MM.1S (cell line): ENCODE results near the gene DNER.

Experiments
- DNase-seq: peaks from one replicate; pipeline ENCODE4 v3.0.0-alpha.2; 2015
- H2AFZ ChIP-seq: fragments of 300-600 bp; sonication (generic); 2 replicates; pipeline ENCODE4 v1.6.0; 2016; ENCODE audit warnings: antibody characterized with exemption, low read length
- H3F3A ChIP-seq: fragments of 300-600 bp; sonication (generic); 2 replicates; pipeline ENCODE4 v1.6.1; 2016; ENCODE audit warnings: mild to moderate bottlenecking, antibody characterized with exemption, low read length, moderate library complexity, mixed read lengths; ENCODE audit not compliant: insufficient read depth
- H3K27ac ChIP-seq: fragments of 300-600 bp; sonication (generic); 2 replicates; pipeline ENCODE4 v1.5.1; 2016; ENCODE audit warnings: mild to moderate bottlenecking, low read length
- H3K27me3 ChIP-seq: fragments of 300-600 bp; sonication (generic); replicated peaks from 2 replicates; pipeline ENCODE4 v1.6.0; 2016; ENCODE audit warnings: low read length; ENCODE audit not compliant: insufficient read depth
- H3K36me3 ChIP-seq: fragments of 300-600 bp; sonication (generic); replicated peaks from 2 replicates; pipeline ENCODE4 v1.6.1; 2016; ENCODE audit warnings: mild to moderate bottlenecking, low read length, mixed read lengths; ENCODE audit not compliant: insufficient read depth
- H3K4me1 ChIP-seq: fragments of 300-600 bp; sonication (generic); 2 replicates; pipeline ENCODE4 v1.6.1; 2016; ENCODE audit warnings: low read length, mixed read lengths
- H3K4me2 ChIP-seq: fragments of 300-600 bp; sonication (generic); 2 replicates; pipeline ENCODE4 v1.6.0; 2016; ENCODE audit warnings: low read depth, low read length
- H3K4me3 ChIP-seq: fragments of 300-600 bp; sonication (generic); 2 replicates; pipeline ENCODE4 v1.5.1; 2016; ENCODE audit warnings: low read length, mixed read lengths
- H3K79me2 ChIP-seq: fragments of 300-600 bp; sonication (generic); 2 replicates; pipeline ENCODE4 v1.6.1; 2016; ENCODE audit warnings: mixed run types, low read length, mixed read lengths
- H3K9ac ChIP-seq: fragments of 300-600 bp; sonication (generic); 2 replicates; pipeline ENCODE4 v1.6.1; 2016; ENCODE audit warnings: low read length, mixed read lengths
- H3K9me2 ChIP-seq: fragments of 300-600 bp; sonication (generic); replicated peaks from 2 replicates; pipeline ENCODE4 v1.6.1; 2016; ENCODE audit warnings: mild to moderate bottlenecking, low read length, mixed read lengths; ENCODE audit not compliant: insufficient read depth
- H3K9me3 ChIP-seq: fragments of 300-600 bp; sonication (generic); replicated peaks from 2 replicates; pipeline ENCODE4 v1.6.1; 2016; ENCODE audit warnings: mild to moderate bottlenecking, low read length, mixed read lengths; ENCODE audit not compliant: insufficient read depth
- H4K20me1 ChIP-seq: fragments of 300-600 bp; sonication (generic); 2 replicates; pipeline ENCODE4 v1.6.1; 2016; ENCODE audit warnings: mild to moderate bottlenecking, low read length, moderate library complexity, mixed read lengths; ENCODE audit not compliant: insufficient read depth
- CTCF ChIP-seq: fragments of 300-600 bp; sonication (generic); IDR thresholded peaks from 2 replicates; pipeline ENCODE4 v1.5.1; 2016; ENCODE audit warnings: antibody characterized with exemption, low read length, mixed read lengths
- EZH2 ChIP-seq: fragments of 300-600 bp; sonication (generic); optimal IDR thresholded peaks from 2 replicates; pipeline ENCODE3; 2017; ENCODE audit warnings: low read depth, mild to moderate bottlenecking, antibody characterized with exemption, low read length, mixed read lengths
- EZH2phosphoT487 ChIP-seq: fragments of 300-600 bp; sonication (generic); IDR thresholded peaks from 2 replicates; pipeline ENCODE4 v1.6.1; 2018; ENCODE audit warnings: antibody characterized with exemption, low read length

Gene DNER

GRCh38 chr2:229344151-229344551, 370.2 kb downstream of the DNER start:
- H3K9me2 ChIP-seq, result no peaks in the 10 kb centered on the region
- H3K9ac ChIP-seq, result no peak overlapping the region
- no peak overlapping the region for H3K4me3 ChIP-seq
- no peak for DNase-seq
- H3K79me2 ChIP-seq, result no peaks in the 10 kb centered on the region
- TF ChIP-seq CTCF (no peak), EZH2 (no peak), EZH2phosphoT487 (no peak)
- H3K27me3 ChIP-seq, result no peaks in the 10 kb centered on the region
- no peaks in the 10 kb centered on the region for H3F3A ChIP-seq
- H3K9me3 ChIP-seq, result no peaks in the 10 kb centered on the region
- no peaks in the 10 kb centered on the region for H4K20me1 ChIP-seq
- no peak overlapping the region for H2AFZ ChIP-seq
- no peaks in the 10 kb centered on the region for H3K36me3 ChIP-seq
- no peak overlapping the region for H3K27ac ChIP-seq
- H3K4me1 ChIP-seq, result no peaks in the 10 kb centered on the region
- no peak overlapping the region for H3K4me2 ChIP-seq

- H4K20me1 ChIP-seq, result no peaks in the 10 kb centered on the region
- no peak overlapping the region for H3K4me2 ChIP-seq
- H3K9me2 ChIP-seq, result no peaks in the 10 kb centered on the region
- no peak for DNase-seq
- no peak overlapping the region for H3K9ac ChIP-seq
- no peaks in the 10 kb centered on the region for H3K9me3 ChIP-seq
- H3K4me1 ChIP-seq, result no peaks in the 10 kb centered on the region
- TF ChIP-seq CTCF, result no peak
- no peak for TF ChIP-seq EZH2
- no peak for TF ChIP-seq EZH2phosphoT487
- no peaks in the 10 kb centered on the region for H3K27me3 ChIP-seq
- H3K36me3 ChIP-seq, result no peaks in the 10 kb centered on the region
- no peaks in the 10 kb centered on the region for H3K79me2 ChIP-seq
- no peak overlapping the region for H2AFZ ChIP-seq
- H3K4me3 ChIP-seq, result no peak overlapping the region
- no peak overlapping the region for H3K27ac ChIP-seq
- H3F3A ChIP-seq, result no peaks in the 10 kb centered on the region
These were observed 370.7 kb downstream of the DNER start for GRCh38 chr2:229343661-229344060.

GRCh38 chr2:229342376-229342775, 372.0 kb downstream of the DNER start:
- Histone ChIP-seq H3K27me3 (no peaks in the 10 kb centered on the region), H3K4me2 (no peak overlapping the region), H4K20me1 (no peaks in the 10 kb centered on the region), H3K9me3 (no peaks in the 10 kb centered on the region), H3K36me3 (no peaks in the 10 kb centered on the region), H3K4me1 (no peaks in the 10 kb centered on the region), H3K27ac (no peak overlapping the region), H3F3A (no peaks in the 10 kb centered on the region), H3K4me3 (no peak overlapping the region), H3K9me2 (no peaks in the 10 kb centered on the region), H3K79me2 (no peaks in the 10 kb centered on the region), H3K9ac (no peak overlapping the region), H2AFZ (no peak overlapping the region)
- no peak for TF ChIP-seq EZH2phosphoT487
- TF ChIP-seq CTCF, result peak; percentile 19
- DNase-seq, result no peak
